Neural progenitor cell (in vitro differentiated cells): ENCODE results near the gene KIAA0586. TPM values are rescaled to one million over a fixed set of nuclear protein-coding genes. Genes with fewer than 3 reads are reported as not detected.

ENCODE experiments used
- DNase-seq: peaks from one replicate; pipeline ENCODE4 v3.0.0-alpha.2; 2016; ENCODE audit warnings: low spot score
- H2AFZ ChIP-seq: fragments of 200-600 bp; sonication (generic); replicated peaks from 2 replicates; pipeline ENCODE4 v1.6.1; 2016; ENCODE audit warnings: antibody characterized with exemption
- H3F3A ChIP-seq: fragments of 200-600 bp; sonication (generic); 2 replicates; pipeline ENCODE4 v1.6.1; 2016; ENCODE audit warnings: antibody characterized with exemption, low read depth
- H3K27ac ChIP-seq: fragments of 200-600 bp; sonication (generic); 2 replicates; pipeline ENCODE4 v1.5.1; 2016; ENCODE audit warnings: mild to moderate bottlenecking
- H3K27me3 ChIP-seq: fragments of 200-600 bp; sonication (generic); 2 replicates; pipeline ENCODE4 v1.6.1; 2016; ENCODE audit warnings: mild to moderate bottlenecking, moderate library complexity
- H3K36me3 ChIP-seq: fragments of 200-600 bp; sonication (generic); 2 replicates; pipeline ENCODE4 v1.5.1; 2016
- H3K4me1 ChIP-seq: fragments of 200-600 bp; sonication (generic); 2 replicates; pipeline ENCODE4 v1.6.1; 2016; ENCODE audit warnings: mixed run types
- H3K4me2 ChIP-seq: fragments of 200-600 bp; sonication (generic); 2 replicates; pipeline ENCODE4 v1.6.1; 2016
- H3K4me3 ChIP-seq: fragments of 200-600 bp; sonication (generic); 2 replicates; pipeline ENCODE4 v1.5.1; 2016
- H3K79me2 ChIP-seq: fragments of 200-600 bp; sonication (generic); 2 replicates; pipeline ENCODE4 v1.6.1; 2016; ENCODE audit warnings: low read depth
- H3K9ac ChIP-seq: fragments of 200-600 bp; sonication (generic); 2 replicates; pipeline ENCODE4 v1.6.1; 2016
- H3K9me3 ChIP-seq: fragments of 200-600 bp; sonication (generic); 2 replicates; pipeline ENCODE4 v1.5.1; 2016; ENCODE audit warnings: low read depth
- H4K20me1 ChIP-seq: fragments of 200-600 bp; sonication (generic); 2 replicates; pipeline ENCODE4 v1.6.1; 2016; ENCODE audit warnings: low read depth
- H3K27ac Mint-ChIP-seq: 3 replicates; pipeline ENCODE4 v1.8.0; 2021; ENCODE audit warnings: mixed read lengths
- H3K27me3 Mint-ChIP-seq: 2 replicates; pipeline ENCODE4 v1.8.0; 2022; ENCODE audit warnings: low read depth, mild to moderate bottlenecking, inconsistent platforms, moderate library complexity, mixed read lengths; ENCODE audit not compliant: insufficient read depth
- H3K36me3 Mint-ChIP-seq: 3 replicates; pipeline ENCODE4 v1.8.0; 2021; ENCODE audit warnings: mixed read lengths
- H3K4me1 Mint-ChIP-seq: 3 replicates; pipeline ENCODE4 v1.8.0; 2021; ENCODE audit warnings: mixed read lengths
- H3K4me3 Mint-ChIP-seq: 3 replicates; pipeline ENCODE4 v1.8.0; 2021; ENCODE audit warnings: mild to moderate bottlenecking, moderate library complexity, mixed read lengths
- H3K9me3 Mint-ChIP-seq: 3 replicates; pipeline ENCODE4 v1.8.0; 2020; ENCODE audit warnings: mixed read lengths
- EZH2 ChIP-seq: fragments of 200-600 bp; sonication (generic); IDR thresholded peaks from 2 replicates; pipeline ENCODE4 v1.6.1; 2017; ENCODE audit warnings: antibody characterized with exemption, mild to moderate bottlenecking, moderate library complexity
- EZH2phosphoT487 ChIP-seq: fragments of 200-600 bp; sonication (generic); IDR thresholded peaks from 2 replicates; pipeline ENCODE4 v1.6.1; 2017; ENCODE audit warnings: antibody characterized with exemption
- total RNA-seq: library from RNA; depleted of rRNA; stranded (reverse); fragments of >200 nt; gene quantifications from 2 replicates; pipeline ENCODE4 v1.2.3, GENCODE V29; 2015; ENCODE audit warnings: low replicate concordance
- TF ChIP-seq, protein P1 (sequence below): fragments of 200-600 bp; sonication (generic); IDR thresholded peaks from 2 replicates; pipeline ENCODE4 v1.5.1; 2017; ENCODE audit warnings: antibody characterized with exemption, mild to moderate bottlenecking

The KIAA0586 gene
- total RNA-seq, 1 donor from 2014 or later, result 79.4 TPM

DNA sequence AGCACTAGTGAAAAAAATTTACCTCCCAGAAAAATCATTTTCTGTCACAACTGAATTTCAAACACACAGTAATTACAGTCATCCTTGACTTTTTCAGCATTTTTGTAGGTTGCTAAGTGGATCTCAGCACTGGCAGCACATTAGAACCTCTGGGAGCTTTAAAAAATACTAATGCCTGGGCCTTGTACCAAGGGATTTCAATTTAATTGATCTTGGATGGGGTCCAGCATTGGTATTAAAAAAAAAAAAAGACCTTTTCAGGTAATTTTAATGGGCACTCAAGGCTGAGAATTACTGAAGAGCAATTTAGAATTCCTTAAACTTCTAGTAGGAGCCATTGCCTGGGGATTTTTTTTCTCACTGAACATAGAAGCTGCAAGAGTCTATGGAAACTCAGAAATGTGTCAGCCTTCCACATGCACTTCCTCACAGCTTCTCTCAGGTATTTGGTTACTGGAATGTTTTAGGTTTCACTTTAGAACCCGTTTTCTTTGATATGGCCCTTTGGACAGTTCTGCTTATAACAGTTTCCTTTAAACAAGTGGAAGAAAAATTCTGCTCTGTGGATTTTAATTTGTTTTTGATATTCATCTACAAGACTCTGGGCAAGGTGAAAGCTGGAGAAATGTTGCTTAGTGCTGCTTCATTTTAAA is 121.7 kb downstream of the KIAA0586 start:
- H3K4me2 ChIP-seq, result no peak overlapping the region

DNA sequence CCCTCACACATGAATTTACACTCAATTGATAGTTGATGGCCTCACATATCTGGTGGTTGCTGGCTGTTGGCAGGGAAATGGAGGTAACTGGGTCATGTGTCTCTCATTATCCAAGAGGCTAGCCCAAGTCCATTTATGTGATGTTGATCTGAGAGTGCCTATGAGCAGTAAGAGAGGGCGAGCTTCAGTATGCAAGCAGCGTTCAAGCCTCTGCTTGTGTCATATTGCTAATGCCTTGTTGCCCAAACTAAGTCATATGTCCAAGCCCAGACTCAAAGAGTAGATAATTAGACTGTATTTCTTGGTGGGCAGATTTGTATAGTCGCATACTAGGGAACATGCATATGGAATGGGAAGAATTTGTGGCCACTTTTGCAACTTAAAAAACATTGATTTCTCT is 126.4 kb downstream of the KIAA0586 start:
- Histone ChIP-seq H3K9me3 (no peaks in the 10 kb centered on the region), H3K9ac (no peak overlapping the region), H3K4me2 (no peak overlapping the region), H3K79me2 (no peaks in the 10 kb centered on the region), H3F3A (no peaks in the 10 kb centered on the region), H3K4me3 (no peak overlapping the region), H4K20me1 (no peaks in the 10 kb centered on the region), H3K27ac (no peak overlapping the region), H2AFZ (no peak overlapping the region), H3K4me1 (peaks cover 3% of the 10 kb centered on the region), H3K27me3 (no peaks in the 10 kb centered on the region), H3K36me3 (no peaks in the 10 kb centered on the region)
- H3K9me3 Mint-ChIP-seq, result no peaks in the 10 kb centered on the region
- TF ChIP-seq EZH2 (no peak), EZH2phosphoT487 (no peak)
- TF ChIP-seq, protein P1, sequence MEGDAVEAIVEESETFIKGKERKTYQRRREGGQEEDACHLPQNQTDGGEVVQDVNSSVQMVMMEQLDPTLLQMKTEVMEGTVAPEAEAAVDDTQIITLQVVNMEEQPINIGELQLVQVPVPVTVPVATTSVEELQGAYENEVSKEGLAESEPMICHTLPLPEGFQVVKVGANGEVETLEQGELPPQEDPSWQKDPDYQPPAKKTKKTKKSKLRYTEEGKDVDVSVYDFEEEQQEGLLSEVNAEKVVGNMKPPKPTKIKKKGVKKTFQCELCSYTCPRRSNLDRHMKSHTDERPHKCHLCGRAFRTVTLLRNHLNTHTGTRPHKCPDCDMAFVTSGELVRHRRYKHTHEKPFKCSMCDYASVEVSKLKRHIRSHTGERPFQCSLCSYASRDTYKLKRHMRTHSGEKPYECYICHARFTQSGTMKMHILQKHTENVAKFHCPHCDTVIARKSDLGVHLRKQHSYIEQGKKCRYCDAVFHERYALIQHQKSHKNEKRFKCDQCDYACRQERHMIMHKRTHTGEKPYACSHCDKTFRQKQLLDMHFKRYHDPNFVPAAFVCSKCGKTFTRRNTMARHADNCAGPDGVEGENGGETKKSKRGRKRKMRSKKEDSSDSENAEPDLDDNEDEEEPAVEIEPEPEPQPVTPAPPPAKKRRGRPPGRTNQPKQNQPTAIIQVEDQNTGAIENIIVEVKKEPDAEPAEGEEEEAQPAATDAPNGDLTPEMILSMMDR, result no peak
- H3K4me3 Mint-ChIP-seq, result no peak overlapping the region
- H3K36me3 Mint-ChIP-seq, result no peaks in the 10 kb centered on the region
- no peaks in the 10 kb centered on the region for H3K27me3 Mint-ChIP-seq
- no peak for DNase-seq
- no peak overlapping the region for H3K27ac Mint-ChIP-seq
- no peaks in the 10 kb centered on the region for H3K4me1 Mint-ChIP-seq

More for the DNA sequence above, 121.7 kb downstream of the KIAA0586 start:
- no peaks in the 10 kb centered on the region for H3K4me1 ChIP-seq
- H3K36me3 ChIP-seq, result no peaks in the 10 kb centered on the region
- no peaks in the 10 kb centered on the region for H3K9me3 ChIP-seq
- TF ChIP-seq, protein P1, result no peak
- no peak for TF ChIP-seq EZH2phosphoT487
- TF ChIP-seq EZH2, result no peak
- H3F3A ChIP-seq, result no peaks in the 10 kb centered on the region
- Mint-ChIP-seq H3K36me3 (peaks cover 4% of the 10 kb centered on the region), H3K27ac (no peak overlapping the region), H3K4me1 (peaks cover 4% of the 10 kb centered on the region), H3K4me3 (no peak overlapping the region), H3K9me3 (no peaks in the 10 kb centered on the region), H3K27me3 (no peaks in the 10 kb centered on the region)
- H4K20me1 ChIP-seq, result no peaks in the 10 kb centered on the region
- no peak for DNase-seq
- H3K9ac ChIP-seq, result no peak overlapping the region
- H3K27ac ChIP-seq, result no peak overlapping the region
- no peak overlapping the region for H2AFZ ChIP-seq
- H3K4me3 ChIP-seq, result no peak overlapping the region
- no peaks in the 10 kb centered on the region for H3K27me3 ChIP-seq
- no peaks in the 10 kb centered on the region for H3K79me2 ChIP-seq

- Mint-ChIP-seq H3K9me3 (no peaks in the 10 kb centered on the region), H3K4me1 (no peaks in the 10 kb centered on the region), H3K4me3 (no peak overlapping the region), H3K27ac (no peak overlapping the region), H3K27me3 (no peaks in the 10 kb centered on the region), H3K36me3 (no peaks in the 10 kb centered on the region)
- H3K27me3 ChIP-seq, result no peaks in the 10 kb centered on the region
- H3K4me3 ChIP-seq, result no peak overlapping the region
- H3K27ac ChIP-seq, result no peak overlapping the region
- no peaks in the 10 kb centered on the region for H3F3A ChIP-seq
- H2AFZ ChIP-seq, result no peak overlapping the region
- no peak for DNase-seq
- H3K36me3 ChIP-seq, result no peaks in the 10 kb centered on the region
- H3K4me1 ChIP-seq, result peaks cover 3% of the 10 kb centered on the region
- H3K4me2 ChIP-seq, result no peak overlapping the region
- H4K20me1 ChIP-seq, result no peaks in the 10 kb centered on the region
- no peak overlapping the region for H3K9ac ChIP-seq
- no peaks in the 10 kb centered on the region for H3K9me3 ChIP-seq
- TF ChIP-seq EZH2phosphoT487 (no peak), EZH2 (no peak)
- TF ChIP-seq, protein P1, result no peak
- no peaks in the 10 kb centered on the region for H3K79me2 ChIP-seq
Observed at GRCh38 chr14:58555647-58556046, 128.1 kb downstream of the KIAA0586 start.
